GM21367 (cell line): Measurements from ENCODE around the gene EFTUD2.

Experiments
- ATAC-seq: cut with Tn5 transposase; IDR thresholded peaks from one replicate; pipeline ENCODE4 v1.9.1; 2021; ENCODE audit not compliant: unreplicated experiment

The EFTUD2 gene

DNA sequence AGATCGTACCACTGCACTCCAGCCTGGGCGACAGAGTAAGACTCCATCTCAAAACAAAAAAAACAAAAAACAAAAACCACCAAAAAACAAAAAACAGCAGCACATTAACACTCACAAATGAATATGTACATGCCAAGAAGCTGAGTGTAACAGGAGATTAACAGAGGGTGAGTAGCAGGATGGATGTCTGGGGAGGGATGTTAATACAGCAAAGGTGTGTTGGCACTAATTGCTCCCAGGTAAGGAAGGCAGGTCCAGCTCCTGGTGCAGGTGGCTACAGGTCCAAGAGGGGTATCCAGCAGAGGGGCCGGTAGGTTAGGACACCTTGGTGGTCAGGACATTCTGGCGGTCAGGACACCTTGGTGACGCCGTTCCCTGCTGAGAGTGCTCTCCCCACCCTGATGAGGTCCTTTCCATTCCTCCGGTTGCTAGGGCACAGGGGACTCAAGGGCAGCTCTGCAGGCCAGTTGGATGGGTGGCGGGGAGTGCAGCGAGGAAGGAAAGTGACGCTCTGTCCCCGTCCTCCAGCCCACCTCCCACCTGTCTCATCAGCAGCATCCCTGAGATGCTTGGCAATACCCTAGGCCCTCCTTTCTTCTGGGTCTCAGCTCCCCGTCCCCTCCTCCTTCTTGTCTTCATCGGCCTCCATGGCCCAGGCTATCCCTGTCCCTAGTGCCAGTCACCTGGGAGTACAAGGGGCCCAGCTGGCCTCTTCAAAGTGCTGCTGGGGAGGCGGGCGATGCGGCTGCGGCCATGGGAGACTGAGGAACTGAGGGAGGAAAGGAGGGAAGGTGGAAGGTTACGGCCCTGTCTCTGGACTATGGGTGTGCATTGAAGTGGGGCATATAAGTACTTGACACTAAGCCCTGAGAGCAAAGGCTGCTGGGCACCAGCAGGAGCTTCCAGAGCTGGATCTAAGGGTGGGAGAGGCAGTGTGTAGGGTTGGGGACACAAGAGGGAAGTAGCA, 26.8 kb upstream of the EFTUD2 start:
- no peak for ATAC-seq

DNA sequence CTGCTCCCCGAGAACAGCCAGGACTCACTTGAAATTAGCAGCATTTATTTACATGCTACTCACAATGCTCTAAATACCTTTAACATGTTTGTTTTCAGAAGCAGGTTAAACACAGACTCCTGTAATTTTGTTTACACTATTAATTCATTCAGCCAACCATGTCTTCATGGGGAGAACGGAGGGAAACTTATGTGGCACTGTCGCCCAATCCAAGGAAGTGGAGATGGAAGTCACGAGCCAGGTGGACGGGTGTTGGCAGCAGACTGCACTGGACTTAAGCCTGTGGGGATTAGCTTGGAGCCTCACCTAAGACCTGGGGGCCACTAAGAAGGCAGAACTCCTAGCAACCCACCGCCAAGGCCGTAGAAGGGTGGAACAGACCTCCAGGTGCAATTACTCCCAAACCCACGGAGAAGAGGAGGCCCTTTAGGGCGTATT, 24.9 kb upstream of the EFTUD2 start:
- no peak for ATAC-seq

DNA sequence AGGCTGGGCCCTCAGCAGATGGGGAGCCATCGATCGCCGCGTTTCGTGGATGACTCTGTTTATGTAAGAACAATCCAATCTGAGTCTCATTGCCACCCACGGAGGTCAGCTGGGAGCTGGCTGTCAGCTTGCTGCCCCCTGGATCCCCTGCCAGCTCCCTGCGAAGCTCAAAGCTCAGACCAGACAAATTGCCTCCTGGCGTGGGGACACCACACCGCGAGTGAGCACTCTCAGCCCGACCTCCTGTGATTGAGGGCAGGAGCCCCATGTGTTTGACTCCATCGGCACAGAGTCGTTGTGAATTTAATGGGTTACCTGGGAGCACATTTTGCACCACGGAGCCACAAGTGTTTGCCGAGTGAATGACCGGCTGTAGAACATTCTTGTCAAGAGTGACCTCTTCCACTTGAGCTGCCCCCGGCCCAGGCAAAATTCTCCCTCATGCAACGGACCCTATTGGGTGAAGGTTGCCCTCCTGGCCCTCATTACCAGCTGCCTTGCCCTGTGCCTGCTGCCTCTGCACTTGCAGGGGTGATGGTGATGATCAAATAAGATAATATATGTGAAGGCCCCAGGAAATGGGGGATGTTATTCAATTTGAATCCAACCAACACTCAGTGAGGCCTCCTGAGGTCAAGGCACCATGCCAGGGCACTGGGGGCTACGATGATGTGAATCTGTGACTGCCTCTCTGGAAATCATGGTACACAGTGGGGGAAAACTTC, 23.7 kb upstream of the EFTUD2 start:
- no peak for ATAC-seq

DNA sequence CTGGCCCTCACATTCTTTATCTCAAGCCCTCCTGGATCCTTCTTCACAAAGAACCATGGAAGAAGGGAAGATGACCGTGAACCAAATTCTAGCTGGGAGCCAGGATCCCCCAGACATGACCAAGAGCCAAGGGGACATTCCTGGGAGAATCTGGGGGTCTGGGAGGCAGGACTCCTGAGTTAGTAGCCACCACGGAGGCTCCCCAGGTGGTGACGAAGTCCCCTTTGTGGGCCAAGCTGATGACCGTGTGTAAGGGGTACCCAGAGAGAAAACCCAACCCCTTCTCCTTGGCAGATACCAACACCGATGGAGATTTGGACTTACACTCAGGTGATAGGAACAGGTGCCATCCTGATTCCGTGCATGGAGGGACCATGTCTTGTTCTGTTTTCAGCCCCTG, 22.9 kb upstream of the EFTUD2 start:
- no peak for ATAC-seq

DNA sequence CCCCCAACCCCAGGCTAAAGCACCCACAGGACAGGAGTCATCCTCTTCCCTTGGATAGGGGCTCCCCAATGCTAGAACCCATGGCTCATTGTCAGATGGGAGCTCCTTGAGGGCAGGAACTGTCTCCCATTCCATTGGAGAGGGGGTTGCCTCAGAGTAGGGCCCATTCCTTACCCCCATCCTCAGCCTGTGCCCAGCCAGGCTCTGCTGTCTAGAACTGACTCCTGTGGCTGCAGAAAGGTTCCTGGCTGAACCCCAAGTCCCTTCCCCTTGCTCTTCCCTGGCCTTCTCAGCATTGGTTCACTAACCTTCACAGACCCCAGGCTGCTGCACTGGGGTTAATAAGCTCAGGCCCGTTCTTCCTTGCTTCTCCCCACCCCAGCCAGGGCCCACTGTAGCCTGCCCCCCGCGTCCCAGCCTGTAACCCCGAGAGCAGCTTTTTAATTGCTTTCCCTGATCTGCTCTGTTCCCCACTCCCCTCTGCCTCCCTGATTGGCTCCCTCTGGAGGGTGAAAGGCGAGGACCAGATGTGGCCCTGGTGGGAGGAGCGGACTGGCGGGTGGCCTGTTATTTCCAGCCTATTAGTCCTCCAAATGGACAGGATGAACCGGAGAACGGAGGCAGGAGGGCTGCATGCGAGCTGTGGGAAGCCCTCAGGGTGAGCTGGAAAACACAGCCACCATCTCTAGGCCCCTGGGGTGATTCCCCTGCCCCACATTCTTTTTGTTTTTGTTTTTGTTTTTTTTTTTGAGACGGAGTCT, 22.1 kb upstream of the EFTUD2 start:
- no peak for ATAC-seq

DNA sequence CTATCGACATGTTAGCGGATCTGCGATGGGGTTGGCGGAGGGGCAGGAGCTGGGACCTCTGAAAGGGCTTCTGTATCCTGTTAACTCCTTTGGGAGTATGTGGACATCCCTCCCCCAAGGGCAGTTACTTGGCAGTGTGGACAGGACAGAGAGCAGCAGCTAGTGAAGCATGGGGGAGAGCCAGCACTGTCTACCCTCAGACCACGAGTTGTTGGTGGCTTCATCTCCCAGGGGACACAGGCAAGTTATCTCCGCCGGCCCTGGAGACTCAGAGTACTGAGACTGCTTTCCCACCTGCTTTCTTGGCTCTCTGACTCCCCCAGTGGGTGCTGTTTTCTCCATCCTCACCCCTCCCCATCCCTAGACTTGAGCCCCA, 21.3 kb upstream of the EFTUD2 start:
- ATAC-seq: no peak

DNA sequence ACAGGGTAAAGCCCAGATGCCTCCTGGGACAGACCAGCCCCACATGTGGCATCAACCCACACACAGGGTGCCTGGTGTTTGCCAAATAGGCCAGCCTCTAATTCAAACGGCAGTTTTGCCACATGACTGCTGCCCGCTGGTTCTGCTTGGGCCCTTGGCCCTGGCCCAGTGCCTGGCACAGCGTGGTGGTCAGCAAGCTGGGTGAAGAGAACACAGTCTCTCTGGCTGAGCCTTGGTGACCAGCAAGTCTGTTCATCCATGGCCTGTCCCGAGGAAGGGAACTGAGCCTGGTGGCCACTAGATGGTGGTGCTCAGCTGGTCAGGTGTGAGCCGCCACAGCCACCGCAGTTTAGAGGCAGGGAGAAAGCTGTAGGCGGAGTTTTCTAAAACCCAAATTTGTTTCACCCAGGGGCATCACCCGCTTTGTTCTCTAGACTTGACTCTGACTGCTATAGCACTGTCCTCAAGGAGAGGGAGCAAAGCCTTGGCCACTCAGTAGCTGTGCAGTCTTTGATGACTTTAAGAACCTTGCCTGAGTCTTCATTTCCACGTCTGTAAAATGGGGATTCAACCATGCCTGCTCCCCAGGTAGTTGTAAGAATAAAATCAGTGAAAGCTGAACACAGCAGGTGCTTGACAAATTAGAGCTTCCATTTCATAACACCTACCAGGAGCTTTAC, 20.8 kb upstream of the EFTUD2 start:
- ATAC-seq: no peak

DNA sequence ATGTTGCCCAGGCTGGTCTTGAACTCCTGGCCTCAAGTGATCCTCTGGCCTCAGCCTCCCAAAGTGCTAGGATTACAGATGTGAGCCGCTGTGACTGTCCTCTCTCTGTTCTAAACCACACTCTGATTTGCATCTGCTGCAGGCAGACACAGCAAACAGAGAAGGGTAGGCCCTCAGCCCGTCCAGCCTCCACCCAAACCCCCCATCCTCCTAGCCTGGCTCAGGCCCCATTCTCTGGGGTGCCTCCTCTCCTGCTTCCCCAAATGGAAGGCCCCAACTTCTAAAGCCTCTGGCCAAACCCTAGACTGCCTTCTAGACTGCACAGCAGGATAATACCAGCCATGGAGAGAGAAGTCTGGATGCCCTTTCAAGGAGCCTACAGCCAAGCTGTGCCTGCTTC, 20.2 kb upstream of the EFTUD2 start:
- ATAC-seq: no peak

DNA sequence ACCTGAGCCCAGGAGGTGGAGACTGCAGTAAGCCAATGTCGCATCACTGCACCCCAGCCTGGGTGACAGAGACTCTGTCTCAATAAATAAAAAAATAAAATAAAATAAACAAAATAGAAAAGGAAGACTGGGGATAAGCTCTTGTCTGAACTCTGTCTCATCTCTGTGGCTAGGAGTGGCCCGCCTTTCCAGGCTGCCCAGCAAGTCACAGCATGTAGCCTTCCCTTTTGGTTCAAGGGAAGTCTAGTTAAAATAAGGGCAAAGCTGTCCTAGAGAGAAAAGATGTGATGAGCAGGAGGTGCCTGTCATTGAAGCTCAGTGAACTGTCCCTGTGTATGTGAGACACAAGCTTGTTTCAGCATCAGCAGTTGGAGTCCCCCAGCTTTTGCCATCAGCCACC, 18.8 kb upstream of the EFTUD2 start:
- ATAC-seq: no peak

DNA sequence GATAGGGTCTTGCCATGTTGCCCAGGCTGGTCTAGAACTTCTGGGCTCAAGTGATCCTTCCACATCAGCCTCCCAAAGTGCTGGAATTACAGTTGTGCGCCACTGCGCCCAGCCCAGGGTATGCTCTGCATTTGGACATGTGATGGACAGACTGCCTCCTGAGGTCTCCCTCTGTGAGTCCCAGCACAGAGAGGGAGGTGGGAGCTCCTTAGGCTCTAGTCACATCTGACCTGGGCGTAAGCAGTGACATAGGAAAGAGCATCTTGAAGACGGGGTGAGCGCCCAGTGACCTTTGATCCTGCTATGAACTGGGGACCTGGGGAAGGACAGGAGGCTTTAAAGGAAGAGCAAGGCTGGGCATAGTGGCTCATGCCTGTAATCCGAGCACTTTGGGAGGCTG, 18.2 kb upstream of the EFTUD2 start:
- no peak for ATAC-seq

DNA sequence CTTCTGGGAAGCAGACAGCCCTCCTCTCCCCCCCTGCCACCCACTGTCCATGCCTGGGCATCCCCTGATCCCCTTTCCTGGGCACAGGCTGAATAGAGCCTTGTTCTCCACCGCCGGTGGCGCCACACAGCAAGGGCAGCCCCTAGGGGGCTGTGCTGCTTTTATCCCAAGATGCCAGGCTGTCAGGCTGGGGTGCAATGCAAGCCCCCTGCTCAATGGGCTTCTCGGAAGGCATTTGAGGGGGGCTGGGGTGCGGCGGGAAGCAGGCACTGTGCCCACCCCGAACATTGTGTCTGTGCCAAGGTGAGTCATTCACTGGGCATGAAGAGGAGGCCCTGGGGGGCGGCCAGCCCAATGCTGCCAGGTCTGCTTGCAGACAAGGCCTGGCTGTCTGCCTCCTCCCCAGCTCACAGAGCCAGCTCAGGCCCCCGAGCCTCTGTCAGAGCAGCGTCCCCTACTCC, 17.6 kb upstream of the EFTUD2 start:
- no peak for ATAC-seq

DNA sequence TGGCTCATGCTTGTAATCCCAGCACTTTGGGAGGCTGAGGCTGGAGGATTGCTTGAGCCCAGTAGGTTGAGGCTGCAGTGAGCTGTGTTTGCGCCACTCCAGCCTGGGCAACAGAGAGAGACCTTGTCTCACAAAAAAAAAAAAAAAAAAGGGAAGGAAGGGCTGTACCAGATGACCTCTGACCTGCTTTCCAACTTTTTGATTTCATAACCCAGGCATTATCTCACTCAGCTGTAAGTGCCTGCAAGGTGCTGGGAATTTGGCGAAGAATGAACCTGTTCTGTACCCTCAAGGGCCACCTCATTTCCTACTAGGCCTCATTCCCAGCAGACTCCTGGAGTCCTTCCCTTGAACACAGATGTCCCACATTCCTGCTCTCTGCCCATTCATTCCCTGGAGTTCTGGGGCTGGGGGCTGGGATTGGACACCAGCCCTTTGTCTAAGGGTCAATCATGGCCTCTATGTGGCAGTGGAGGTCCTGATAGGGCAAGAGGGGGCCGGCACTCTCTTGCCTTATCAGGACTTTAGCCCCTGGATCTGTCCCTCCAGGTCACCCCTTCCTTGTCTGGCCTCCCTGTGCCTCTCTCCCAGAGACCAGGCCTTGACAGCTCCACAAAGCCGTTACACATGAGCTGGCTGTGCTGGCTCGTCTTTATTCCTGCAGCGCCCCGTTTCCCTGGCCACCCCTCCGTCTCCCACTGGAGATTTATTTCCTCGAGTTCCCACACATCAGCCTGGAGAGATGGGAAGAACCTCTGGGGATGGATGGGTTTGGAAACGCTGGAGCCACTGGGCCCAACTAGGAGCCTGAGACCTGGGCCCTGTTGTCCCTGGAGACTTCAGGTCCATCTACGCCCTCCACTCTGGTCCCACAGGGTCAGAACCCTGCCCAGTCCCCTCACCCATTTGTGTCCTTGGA, 16.9 kb upstream of the EFTUD2 start:
- no peak for ATAC-seq

DNA sequence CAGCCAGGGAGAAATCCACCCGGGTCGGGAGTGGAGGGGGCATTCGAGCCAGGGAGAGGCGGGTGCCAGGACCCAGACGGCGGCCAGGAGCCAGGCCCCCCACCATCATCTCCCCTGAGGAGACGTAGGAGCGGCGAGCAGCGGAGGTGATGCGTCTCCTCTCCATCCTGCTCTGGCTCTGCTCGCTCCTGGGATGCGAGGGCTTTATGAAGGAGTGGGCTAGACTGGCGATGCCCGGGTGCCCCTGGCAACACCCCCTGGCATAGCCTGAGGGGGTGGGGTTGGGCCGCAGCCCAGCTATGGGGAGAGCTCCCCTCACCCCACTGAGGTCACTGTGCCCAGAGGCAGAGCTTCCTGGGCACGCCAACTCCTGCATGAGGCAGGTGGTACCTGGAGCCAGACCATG, 16.1 kb upstream of the EFTUD2 start, which contains the start of gene GFAP:
GFAP (minus strand) TSS at position 180 of the 406 bp plus-strand sequence; CDS start at position 166, 14 bp downstream.
- no peak for ATAC-seq

DNA sequence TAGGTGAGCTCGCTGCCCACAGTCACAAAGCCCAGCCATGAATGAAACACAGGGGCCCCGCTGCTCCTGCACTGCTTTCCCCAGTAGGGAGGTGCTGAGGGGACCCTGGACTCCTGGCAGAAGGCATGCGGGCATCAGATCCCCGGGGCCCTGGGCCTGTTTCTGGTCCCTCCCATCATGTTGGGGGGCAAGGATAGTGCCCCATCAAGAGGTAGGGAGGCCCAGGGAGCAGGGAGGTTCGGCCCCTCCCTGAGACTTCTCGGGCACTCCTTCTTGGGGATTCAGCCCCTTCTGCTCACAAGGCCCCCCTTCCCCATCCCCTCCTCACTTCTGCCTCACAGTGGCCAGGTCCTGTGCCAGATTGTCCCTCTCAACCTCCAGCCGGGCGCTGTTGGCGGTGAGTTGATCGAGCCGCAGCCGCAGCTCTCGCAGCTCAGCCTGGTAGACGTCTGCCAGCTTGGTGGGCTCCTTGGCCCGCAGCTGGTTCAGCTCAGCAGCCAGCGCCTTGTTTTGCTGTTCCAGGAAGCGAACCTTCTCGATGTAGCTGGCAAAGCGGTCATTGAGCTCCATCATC, 15.5 kb upstream of the EFTUD2 start:
- ATAC-seq: no peak

DNA sequence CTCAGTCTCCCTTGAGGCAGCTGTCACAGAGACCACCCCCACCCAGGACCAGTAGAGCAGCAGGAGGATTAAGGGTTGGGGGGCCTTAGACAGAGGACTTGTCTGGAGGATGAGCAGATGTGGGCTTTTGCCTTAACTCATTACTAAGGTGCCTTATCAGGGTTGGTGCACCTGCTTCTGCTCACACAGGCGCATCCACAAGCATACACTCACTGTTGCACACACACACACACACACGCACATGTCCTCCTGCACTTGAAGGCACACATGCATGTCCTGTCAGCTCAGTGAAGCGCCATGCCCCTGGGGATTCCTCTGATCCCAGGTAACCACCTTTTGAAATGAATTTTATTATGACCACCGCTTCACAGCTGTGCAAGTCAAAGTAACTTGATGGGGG, 14.9 kb upstream of the EFTUD2 start:
- ATAC-seq: no peak

DNA sequence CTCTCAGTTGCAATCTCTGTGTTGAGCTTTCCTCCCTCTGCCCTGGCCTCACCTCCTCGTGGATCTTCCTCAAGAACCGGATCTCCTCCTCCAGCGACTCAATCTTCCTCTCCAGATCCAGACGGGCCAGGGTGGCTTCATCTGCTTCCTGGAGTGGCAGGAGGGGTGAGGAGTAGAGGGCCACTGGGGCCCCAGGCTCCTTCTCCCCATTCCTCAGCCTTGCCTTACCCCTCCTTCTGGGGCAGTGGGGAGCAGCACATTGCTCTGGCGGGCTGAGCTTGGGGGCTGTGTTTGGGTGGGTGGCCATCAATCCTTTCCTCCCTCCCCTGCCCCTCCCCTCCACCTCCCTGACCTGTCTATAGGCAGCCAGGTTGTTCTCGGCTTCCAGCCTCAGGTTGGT, 14.4 kb upstream of the EFTUD2 start:
- ATAC-seq: no peak

DNA sequence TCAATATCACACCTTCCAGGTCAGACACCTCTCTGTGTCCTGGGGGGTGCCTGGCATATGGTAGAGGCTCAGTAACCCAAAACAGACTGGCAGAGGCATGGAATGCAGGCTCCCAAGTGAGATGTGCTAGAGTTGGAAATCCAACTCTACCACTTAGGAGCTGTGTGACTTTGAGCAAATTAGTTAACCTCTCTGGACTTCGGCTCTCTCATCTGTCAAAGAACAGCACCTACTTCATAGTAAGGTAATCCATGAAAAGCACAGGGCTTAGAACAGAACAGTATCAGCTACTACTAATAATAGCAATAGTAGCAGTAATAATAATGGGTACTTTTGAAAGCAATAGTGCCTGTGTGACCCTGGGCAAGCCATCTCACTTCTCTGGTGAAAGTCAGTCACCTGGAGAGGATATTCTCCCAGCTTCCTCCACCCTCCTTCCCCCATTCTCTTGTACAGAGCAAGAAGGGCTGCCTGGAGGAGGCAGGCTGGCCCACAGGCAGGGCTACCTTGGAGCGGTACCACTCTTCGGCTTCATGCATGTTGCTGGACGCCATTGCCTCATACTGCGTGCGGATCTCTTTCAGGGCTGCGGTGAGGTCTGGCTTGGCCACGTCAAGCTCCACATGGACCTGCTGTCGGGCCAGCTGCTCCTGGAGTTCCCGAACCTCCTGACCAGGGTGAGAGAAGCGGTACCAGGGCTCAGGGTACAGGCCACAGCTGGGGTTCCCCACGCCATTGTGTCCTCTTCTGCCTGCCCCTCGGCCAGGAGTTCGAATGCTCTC, 13.7 kb upstream of the EFTUD2 start:
- no peak for ATAC-seq

DNA sequence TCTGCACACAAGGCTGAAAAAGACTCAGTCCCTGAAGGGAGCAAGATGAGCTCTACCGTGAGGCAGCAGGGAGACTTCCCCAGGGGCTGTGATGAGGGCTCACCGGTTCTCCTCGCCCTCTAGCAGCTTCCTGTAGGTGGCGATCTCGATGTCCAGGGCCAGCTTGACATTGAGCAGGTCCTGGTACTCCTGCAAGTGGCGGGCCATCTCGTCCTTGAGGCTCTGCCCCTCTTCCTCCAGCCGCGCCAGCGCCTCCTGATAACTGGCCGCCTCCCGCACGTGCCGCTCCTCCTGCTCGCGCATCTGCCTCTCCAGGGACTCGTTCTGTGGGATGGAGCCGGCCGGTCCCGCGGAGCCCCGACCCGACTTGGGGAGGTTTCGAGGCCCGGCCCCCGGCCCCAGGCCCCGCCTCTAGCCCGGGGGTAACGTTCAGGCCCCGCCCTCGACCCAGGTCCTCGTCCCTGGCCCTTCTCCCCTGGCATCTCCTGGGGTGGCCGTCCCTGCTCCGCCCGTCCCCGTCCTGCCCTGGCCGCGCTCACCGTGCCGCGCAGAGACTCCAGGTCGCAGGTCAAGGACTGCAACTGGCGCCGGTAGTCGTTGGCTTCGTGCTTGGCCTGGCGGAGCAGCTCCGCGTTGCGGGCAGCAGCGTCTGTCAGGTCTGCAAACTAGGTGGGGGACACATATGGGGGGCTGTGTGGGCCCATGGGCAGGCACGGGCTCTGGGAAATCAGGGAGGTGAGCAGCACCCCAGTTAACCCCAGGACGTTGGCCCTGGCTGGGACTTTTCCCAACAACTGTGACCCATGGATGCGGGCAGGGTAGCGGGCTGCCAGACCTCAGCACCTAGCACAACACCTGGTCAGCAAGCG, 12.1 kb upstream of the EFTUD2 start:
- ATAC-seq: no peak
